ENCODE results near the gene JPH4. TPM values are rescaled to one million over a fixed set of nuclear protein-coding genes. Genes with fewer than 3 reads are reported as not detected.

JPH4 gene
- total RNA-seq, 1 experiment from 2014 or later: not detected

- intact Hi-C loops (cut with micrococcal nuclease; ENCODE audit: unreplicated experiment): no loop called here
- H3K4me1 Mint-ChIP-seq (ENCODE audit: low read depth, unreplicated experiment): no peaks in the 10 kb centered on the region
- H3K36me3 ChIP-seq (ENCODE audit: control insufficient read depth, insufficient read depth, low read length): no peaks in the 10 kb centered on the region
- H3K4me1 ChIP-seq: no peaks in the 10 kb centered on the region
- H3K27me3 ChIP-seq (replicated peaks; ENCODE audit: control insufficient read depth, insufficient read depth, low read length): no peaks in the 10 kb centered on the region
- no peaks in the 10 kb centered on the region for H3K9me3 ChIP-seq
- POLR2A ChIA-PET: no interaction called here
- no peak for TF ChIP-seq CTCF (IDR thresholded peaks at IDR 0.05; ENCODE audit: insufficient read depth in 1 of 2, low read depth in 1 of 2, low read length in 1 of 2, severe bottlenecking in 1 of 2, unreplicated experiment in 1 of 2)
- no TSS peak for BruUV-seq (replicated peaks)
- no peak for DNase-seq
- H3K27ac Mint-ChIP-seq (ENCODE audit: unreplicated experiment): no peak overlapping the region
- no peaks in the 10 kb centered on the region for H3K9me3 Mint-ChIP-seq (ENCODE audit: unreplicated experiment)
- CTCF ChIA-PET: no interaction called here
- no peak overlapping the region for H3K4me3 ChIP-seq (ENCODE audit: low read depth, low read length)
- no peaks in the 10 kb centered on the region for H3K36me3 Mint-ChIP-seq (ENCODE audit: insufficient read depth, unreplicated experiment)
- no peak overlapping the region for H3K4me3 Mint-ChIP-seq (ENCODE audit: unreplicated experiment)
- H3K27me3 Mint-ChIP-seq (ENCODE audit: insufficient read depth, unreplicated experiment): peaks cover 11% of the 10 kb centered on the region
Observed at GRCh38 chr14:23577004-23577681, 1.4 kb downstream of the JPH4 start.

- H3K27me3 ChIP-seq (replicated peaks; ENCODE audit: control insufficient read depth, insufficient read depth, low read length): no peaks in the 10 kb centered on the region
- Mint-ChIP-seq H3K27me3 (ENCODE audit: insufficient read depth, unreplicated experiment) (peaks cover 7% of the 10 kb centered on the region), H3K9me3 (ENCODE audit: unreplicated experiment) (no peaks in the 10 kb centered on the region), H3K4me3 (ENCODE audit: unreplicated experiment) (no peak overlapping the region), H3K36me3 (ENCODE audit: insufficient read depth, unreplicated experiment) (no peaks in the 10 kb centered on the region), H3K4me1 (ENCODE audit: low read depth, unreplicated experiment) (peaks cover 7% of the 10 kb centered on the region), H3K27ac (ENCODE audit: unreplicated experiment) (no peak overlapping the region)
- no TSS peak for BruUV-seq (replicated peaks)
- no peak for TF ChIP-seq CTCF (IDR thresholded peaks at IDR 0.05; ENCODE audit: insufficient read depth in 1 of 2, low read depth in 1 of 2, low read length in 1 of 2, severe bottlenecking in 1 of 2, unreplicated experiment in 1 of 2)
- DNase-seq: no peak
- ChIA-PET CTCF (no interaction called here), POLR2A (no interaction called here)
- H3K36me3 ChIP-seq (ENCODE audit: control insufficient read depth, insufficient read depth, low read length): no peaks in the 10 kb centered on the region
- no peaks in the 10 kb centered on the region for H3K9me3 ChIP-seq
- intact Hi-C loops (cut with micrococcal nuclease; ENCODE audit: unreplicated experiment): no loop called here
- peaks cover 2% of the 10 kb centered on the region; the same call in 1 of the 2 replicates for H3K4me1 ChIP-seq
- no peak overlapping the region for H3K4me3 ChIP-seq (ENCODE audit: low read depth, low read length)
Observed at GRCh38 chr14:23573384-23574015, 5.1 kb downstream of the JPH4 start.

- CTCF ChIA-PET: no interaction called here
- Histone ChIP-seq H3K36me3 (ENCODE audit: control insufficient read depth, insufficient read depth, low read length) (no peaks in the 10 kb centered on the region), H3K4me3 (ENCODE audit: low read depth, low read length) (no peak overlapping the region), H3K27me3 (replicated peaks; ENCODE audit: control insufficient read depth, insufficient read depth, low read length) (no peaks in the 10 kb centered on the region), H3K9me3 (no peaks in the 10 kb centered on the region), H3K4me1 (peaks cover 9% of the 10 kb centered on the region; the same call in 1 of the 2 replicates)
- POLR2A ChIA-PET: no interaction called here
- DNase-seq: no peak
- no peak overlapping the region for H3K27ac Mint-ChIP-seq (ENCODE audit: unreplicated experiment)
- H3K4me3 Mint-ChIP-seq (ENCODE audit: unreplicated experiment): no peak overlapping the region
- no TSS peak for BruUV-seq (replicated peaks)
- intact Hi-C loops (cut with micrococcal nuclease; ENCODE audit: unreplicated experiment): no loop called here
- peaks cover 2% of the 10 kb centered on the region for H3K36me3 Mint-ChIP-seq (ENCODE audit: insufficient read depth, unreplicated experiment)
- peaks cover 7% of the 10 kb centered on the region for H3K4me1 Mint-ChIP-seq (ENCODE audit: low read depth, unreplicated experiment)
- H3K27me3 Mint-ChIP-seq (ENCODE audit: insufficient read depth, unreplicated experiment): peaks cover 3% of the 10 kb centered on the region
- TF ChIP-seq CTCF (IDR thresholded peaks at IDR 0.05; ENCODE audit: insufficient read depth in 1 of 2, low read depth in 1 of 2, low read length in 1 of 2, severe bottlenecking in 1 of 2, unreplicated experiment in 1 of 2): no peak
- no peaks in the 10 kb centered on the region for H3K9me3 Mint-ChIP-seq (ENCODE audit: unreplicated experiment)
Observed at GRCh38 chr14:23572836-23573235, 5.8 kb downstream of the JPH4 start.

All from Caco-2 (cell line).